Neural cell (in vitro differentiated cells): Measurements from ENCODE around the gene XRCC3.

ENCODE experiments used
- CTCF ChIP-seq: fragments of 450-650 bp; IDR thresholded peaks from 2 replicates; pipeline ENCODE4 v1.5.1; 2014; ENCODE audit warnings: antibody characterized with exemption, mild to moderate bottlenecking, moderate library complexity; ENCODE audit not compliant: poor library complexity, severe bottlenecking
- EP300 ChIP-seq: fragments of 450-650 bp; conservative IDR thresholded peaks from 2 replicates; pipeline ENCODE4 v1.6.1; 2014; ENCODE audit warnings: antibody characterized with exemption, mild to moderate bottlenecking, moderate library complexity; ENCODE audit not compliant: poor library complexity, severe bottlenecking
- EZH2 ChIP-seq: fragments of 200-600, 300-800 bp; shearing (Covaris generic), sonication (generic); IDR thresholded peaks from 2 replicates; pipeline ENCODE4 v1.6.1; 2014; ENCODE audit warnings: antibody characterized with exemption, low read length, borderline replicate concordance, mild to moderate bottlenecking; ENCODE audit not compliant: insufficient read depth, poor library complexity, severe bottlenecking
- TAF1 ChIP-seq: IDR thresholded peaks from 2 replicates; pipeline ENCODE4 v1.6.1; 2012; ENCODE audit warnings: low read depth

- TF ChIP-seq EP300 (no peak), EZH2 (no peak), TAF1 (no peak), CTCF (no peak)
These were observed 45.9 kb downstream of the XRCC3 start for GRCh38 chr14:103669370-103669769.
